Spleen (tissue), 7 donors: ENCODE results near the gene WDR33.

Source experiments
- POLR2A ChIP-seq, 3 donors: fragments of 450-650 bp; IDR thresholded peaks; one replicate each; pipeline ENCODE4 v1.5.1; 2017; ENCODE audit warnings: antibody characterized with exemption in 3 of 3, mild to moderate bottlenecking in 1 of 3
- POLR2AphosphoS5 ChIP-seq, 3 donors: sonication (generic); formaldehyde crosslinking; IDR thresholded peaks; one replicate each; pipeline ENCODE4 v1.5.1; 2017; ENCODE audit warnings: antibody characterized with exemption in 3 of 3
- TF ChIP-seq, protein P1 (sequence below), 11 experiments: fragments of 200-600 bp in 7 of 11; fragments of 450-650 bp in 4 of 11; sonication (generic) in 4 of 11; IDR thresholded peaks in 8 of 11; conservative IDR thresholded peaks in 3 of 11; 1 replicate in 7 of 11; 2 replicates in 4 of 11; pipeline versions ENCODE4 v1.4.0 to v1.8.0; 2016 to 2021; ENCODE audit warnings: antibody characterized with exemption in 11 of 11, inconsistent platforms in 4 of 11, mild to moderate bottlenecking in 1 of 11
- donor health status: DM: no; HTN: no; CAD: no; lungs with moderate emphysema.
- donor health status: DM: no; HTN: no; CAD: no.
- donor health status: DM: no; HTN: no; CAD: no.

- TF ChIP-seq, protein P1, sequence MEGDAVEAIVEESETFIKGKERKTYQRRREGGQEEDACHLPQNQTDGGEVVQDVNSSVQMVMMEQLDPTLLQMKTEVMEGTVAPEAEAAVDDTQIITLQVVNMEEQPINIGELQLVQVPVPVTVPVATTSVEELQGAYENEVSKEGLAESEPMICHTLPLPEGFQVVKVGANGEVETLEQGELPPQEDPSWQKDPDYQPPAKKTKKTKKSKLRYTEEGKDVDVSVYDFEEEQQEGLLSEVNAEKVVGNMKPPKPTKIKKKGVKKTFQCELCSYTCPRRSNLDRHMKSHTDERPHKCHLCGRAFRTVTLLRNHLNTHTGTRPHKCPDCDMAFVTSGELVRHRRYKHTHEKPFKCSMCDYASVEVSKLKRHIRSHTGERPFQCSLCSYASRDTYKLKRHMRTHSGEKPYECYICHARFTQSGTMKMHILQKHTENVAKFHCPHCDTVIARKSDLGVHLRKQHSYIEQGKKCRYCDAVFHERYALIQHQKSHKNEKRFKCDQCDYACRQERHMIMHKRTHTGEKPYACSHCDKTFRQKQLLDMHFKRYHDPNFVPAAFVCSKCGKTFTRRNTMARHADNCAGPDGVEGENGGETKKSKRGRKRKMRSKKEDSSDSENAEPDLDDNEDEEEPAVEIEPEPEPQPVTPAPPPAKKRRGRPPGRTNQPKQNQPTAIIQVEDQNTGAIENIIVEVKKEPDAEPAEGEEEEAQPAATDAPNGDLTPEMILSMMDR (IDR thresholded peaks at IDR 0.05 in 8 of 11, conservative IDR thresholded peaks at IDR 0.05 in 3 of 11): no peak
- TF ChIP-seq POLR2AphosphoS5 (IDR thresholded peaks at IDR 0.05): no peak
- TF ChIP-seq POLR2A (IDR thresholded peaks at IDR 0.05): no peak
These were observed 147.4 kb downstream of the WDR33 start for GRCh38 chr2:127663566-127664064.
